Right kidney (tissue), 1 donor: ENCODE measurements around the gene HSBP1.

Source experiments
- DNase-seq: peaks from one replicate; pipeline ENCODE4 v3.0.0-alpha.2; 2016

The HSBP1 gene

GRCh38 chr16:83838151-83838550 lies 30.4 kb downstream of the HSBP1 start:
- DNase-seq: no peak

GRCh38 chr16:83839561-83839960 lies 31.8 kb downstream of the HSBP1 start:
- DNase-seq: no peak

- DNase-seq: no peak
Measured at GRCh38 chr16:83840060-83840617, 32.4 kb downstream of the HSBP1 start.

- no peak for DNase-seq
Measured at GRCh38 chr16:83842291-83842690, 34.5 kb downstream of the HSBP1 start.

GRCh38 chr16:83842756-83843507 lies 35.2 kb downstream of the HSBP1 start:
- DNase-seq: no peak

- DNase-seq: no peak
Measured at GRCh38 chr16:83843657-83844056, 35.9 kb downstream of the HSBP1 start.

GRCh38 chr16:83845263-83845662 lies 37.5 kb downstream of the HSBP1 start:
- no peak for DNase-seq

- no peak for DNase-seq
Measured at GRCh38 chr16:83847371-83848225, 39.8 kb downstream of the HSBP1 start.

GRCh38 chr16:83849421-83849820 lies 41.6 kb downstream of the HSBP1 start:
- no peak for DNase-seq

- DNase-seq: no peak
Measured at GRCh38 chr16:83850947-83851346, 43.2 kb downstream of the HSBP1 start.

- DNase-seq: no peak
Measured at GRCh38 chr16:83851473-83851872, 43.7 kb downstream of the HSBP1 start.

- DNase-seq: no peak
Measured at GRCh38 chr16:83852774-83853173, 45.0 kb downstream of the HSBP1 start.

- DNase-seq: no peak
Measured at GRCh38 chr16:83853834-83854233, 46.1 kb downstream of the HSBP1 start.

- no peak for DNase-seq
Measured at GRCh38 chr16:83854420-83854819, 46.6 kb downstream of the HSBP1 start.

- no peak for DNase-seq
Measured at GRCh38 chr16:83856792-83857191, 49.0 kb downstream of the HSBP1 start.

- no peak for DNase-seq
Measured at GRCh38 chr16:83859265-83859664, 51.5 kb downstream of the HSBP1 start.

- DNase-seq: no peak
Measured at GRCh38 chr16:83862661-83863060, 54.9 kb downstream of the HSBP1 start.

GRCh38 chr16:83863682-83864081 lies 55.9 kb downstream of the HSBP1 start:
- DNase-seq: no peak
